NB4 (cell line): ENCODE results near the gene TACC2.

ENCODE experiments used
- DNase-seq: peaks from one replicate; pipeline ENCODE4 v3.0.0; 2010; ENCODE audit warnings: low read depth
- H3K4me3 ChIP-seq: one replicate; pipeline ENCODE4 v1.5.1; 2011; ENCODE audit warnings: mild to moderate bottlenecking, low read depth, low read length, moderate library complexity
- MYC ChIP-seq: IDR thresholded peaks from 2 replicates; pipeline ENCODE4 v1.6.1; 2011; ENCODE audit warnings: low read depth, low read length
- POLR2A ChIP-seq: IDR thresholded peaks from 2 replicates; pipeline ENCODE4 v1.6.1; 2011; ENCODE audit warnings: mild to moderate bottlenecking; ENCODE audit not compliant: insufficient read length; ENCODE audit errors: extremely low read depth
- TF ChIP-seq, protein P1 (sequence below): IDR thresholded peaks from one replicate; pipeline ENCODE4 v1.5.1; 2012; ENCODE audit warnings: low read depth, low read length
- TF ChIP-seq, protein P2 (sequence below): IDR thresholded peaks from 2 replicates; pipeline ENCODE4 v1.6.1; 2011; ENCODE audit warnings: low read depth, low read length

The TACC2 gene

DNA sequence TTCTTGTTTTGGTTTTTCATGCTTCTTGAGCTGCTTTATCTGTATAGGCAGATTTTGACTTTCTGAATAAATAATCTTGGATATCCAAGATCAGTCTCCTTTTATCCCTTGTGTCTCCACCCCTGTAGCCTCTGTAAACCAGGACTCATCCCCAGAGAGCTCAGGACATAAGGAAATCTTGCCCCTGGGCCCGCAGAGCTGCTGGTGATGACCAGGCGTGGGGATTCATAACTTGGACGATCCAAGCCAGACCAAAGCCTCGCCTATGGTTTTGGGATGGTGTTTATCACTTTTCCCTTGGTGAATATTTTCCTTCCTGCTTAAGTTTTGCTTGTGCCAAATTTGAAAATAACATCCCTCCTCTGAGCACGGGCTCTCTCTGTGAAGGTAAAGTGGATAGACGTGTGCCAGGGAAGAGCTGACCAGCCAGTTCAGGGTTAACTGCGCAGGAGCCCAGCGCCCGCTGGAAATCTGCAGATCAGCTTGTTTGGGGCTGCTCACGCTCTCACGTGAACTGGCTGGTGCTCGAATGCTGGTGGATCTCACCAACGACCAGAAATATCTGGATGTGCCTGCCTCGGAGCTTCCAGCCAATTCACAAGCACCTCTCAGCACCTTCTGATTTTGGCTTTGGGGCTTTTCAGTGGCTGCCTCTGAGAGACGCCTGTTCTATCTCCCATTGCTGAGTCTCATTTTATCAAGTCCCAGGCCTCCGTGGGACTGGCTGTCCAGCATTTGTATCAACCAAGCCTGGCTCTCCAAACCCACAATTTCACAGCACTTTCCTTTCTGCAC lies 150.1 kb downstream of the TACC2 start:
- no peak for DNase-seq
- TF ChIP-seq, protein P1, sequence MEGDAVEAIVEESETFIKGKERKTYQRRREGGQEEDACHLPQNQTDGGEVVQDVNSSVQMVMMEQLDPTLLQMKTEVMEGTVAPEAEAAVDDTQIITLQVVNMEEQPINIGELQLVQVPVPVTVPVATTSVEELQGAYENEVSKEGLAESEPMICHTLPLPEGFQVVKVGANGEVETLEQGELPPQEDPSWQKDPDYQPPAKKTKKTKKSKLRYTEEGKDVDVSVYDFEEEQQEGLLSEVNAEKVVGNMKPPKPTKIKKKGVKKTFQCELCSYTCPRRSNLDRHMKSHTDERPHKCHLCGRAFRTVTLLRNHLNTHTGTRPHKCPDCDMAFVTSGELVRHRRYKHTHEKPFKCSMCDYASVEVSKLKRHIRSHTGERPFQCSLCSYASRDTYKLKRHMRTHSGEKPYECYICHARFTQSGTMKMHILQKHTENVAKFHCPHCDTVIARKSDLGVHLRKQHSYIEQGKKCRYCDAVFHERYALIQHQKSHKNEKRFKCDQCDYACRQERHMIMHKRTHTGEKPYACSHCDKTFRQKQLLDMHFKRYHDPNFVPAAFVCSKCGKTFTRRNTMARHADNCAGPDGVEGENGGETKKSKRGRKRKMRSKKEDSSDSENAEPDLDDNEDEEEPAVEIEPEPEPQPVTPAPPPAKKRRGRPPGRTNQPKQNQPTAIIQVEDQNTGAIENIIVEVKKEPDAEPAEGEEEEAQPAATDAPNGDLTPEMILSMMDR, result no peak
- TF ChIP-seq POLR2A, result no peak
- no peak for TF ChIP-seq MYC
- TF ChIP-seq, protein P2, sequence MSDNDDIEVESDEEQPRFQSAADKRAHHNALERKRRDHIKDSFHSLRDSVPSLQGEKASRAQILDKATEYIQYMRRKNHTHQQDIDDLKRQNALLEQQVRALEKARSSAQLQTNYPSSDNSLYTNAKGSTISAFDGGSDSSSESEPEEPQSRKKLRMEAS, result no peak
- H3K4me3 ChIP-seq, result no peak overlapping the region

DNA sequence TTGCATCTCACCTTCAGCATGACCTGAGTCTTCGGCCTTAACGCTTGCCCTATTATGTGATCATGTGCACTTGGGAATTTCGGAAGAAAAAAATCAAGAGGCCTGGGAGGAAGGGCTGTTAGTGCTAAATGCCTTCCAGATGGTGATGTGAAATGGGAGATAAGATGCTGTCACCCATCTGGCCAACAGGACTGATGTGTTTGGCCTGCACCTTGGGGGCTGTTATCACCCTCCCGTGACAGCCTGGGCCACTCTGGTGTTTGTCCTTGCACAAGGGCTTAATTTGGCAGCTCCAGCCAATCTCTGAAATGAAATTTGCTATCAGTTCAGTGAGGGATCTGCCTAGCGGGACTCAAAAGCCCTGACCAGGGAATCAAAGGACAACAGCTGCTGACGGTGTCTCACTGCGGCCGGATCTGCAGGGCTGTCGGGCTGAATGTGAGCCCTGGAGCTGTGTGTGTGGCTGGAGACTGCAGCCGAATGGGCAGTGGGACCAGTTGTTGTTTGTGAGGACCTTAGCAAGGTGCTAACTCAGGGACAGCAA lies 150.7 kb downstream of the TACC2 start:
- TF ChIP-seq MYC (no peak), POLR2A (no peak)
- TF ChIP-seq, protein P1, result no peak
- TF ChIP-seq, protein P2, result no peak
- DNase-seq, result no peak
- no peak overlapping the region for H3K4me3 ChIP-seq

DNA sequence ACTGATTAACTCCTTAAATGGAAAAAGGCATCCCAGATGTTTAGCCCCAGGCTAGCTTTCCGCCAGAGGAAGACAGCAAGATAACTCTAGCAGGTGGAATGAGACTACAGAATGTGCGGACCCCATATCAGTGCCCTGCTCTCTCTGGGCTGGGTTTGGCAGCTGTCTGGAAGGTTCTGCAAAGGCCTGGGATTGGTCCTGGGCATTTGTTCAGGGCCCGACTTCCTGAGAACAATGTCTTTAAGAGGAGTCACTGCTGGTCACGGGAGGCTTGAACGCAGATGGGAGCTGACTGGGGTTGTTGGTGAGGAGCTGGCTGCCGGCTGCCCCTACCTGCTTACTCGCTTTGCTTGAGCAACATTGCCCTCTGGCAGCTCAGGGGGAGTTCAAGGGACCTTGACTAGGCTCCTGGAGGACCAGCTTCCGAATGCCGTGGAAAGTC lies 151.5 kb downstream of the TACC2 start:
- TF ChIP-seq, protein P1, result no peak
- TF ChIP-seq, protein P2, result no peak
- TF ChIP-seq POLR2A, result no peak
- TF ChIP-seq MYC, result no peak
- no peak overlapping the region for H3K4me3 ChIP-seq
- peak; percentile 62 for DNase-seq

DNA sequence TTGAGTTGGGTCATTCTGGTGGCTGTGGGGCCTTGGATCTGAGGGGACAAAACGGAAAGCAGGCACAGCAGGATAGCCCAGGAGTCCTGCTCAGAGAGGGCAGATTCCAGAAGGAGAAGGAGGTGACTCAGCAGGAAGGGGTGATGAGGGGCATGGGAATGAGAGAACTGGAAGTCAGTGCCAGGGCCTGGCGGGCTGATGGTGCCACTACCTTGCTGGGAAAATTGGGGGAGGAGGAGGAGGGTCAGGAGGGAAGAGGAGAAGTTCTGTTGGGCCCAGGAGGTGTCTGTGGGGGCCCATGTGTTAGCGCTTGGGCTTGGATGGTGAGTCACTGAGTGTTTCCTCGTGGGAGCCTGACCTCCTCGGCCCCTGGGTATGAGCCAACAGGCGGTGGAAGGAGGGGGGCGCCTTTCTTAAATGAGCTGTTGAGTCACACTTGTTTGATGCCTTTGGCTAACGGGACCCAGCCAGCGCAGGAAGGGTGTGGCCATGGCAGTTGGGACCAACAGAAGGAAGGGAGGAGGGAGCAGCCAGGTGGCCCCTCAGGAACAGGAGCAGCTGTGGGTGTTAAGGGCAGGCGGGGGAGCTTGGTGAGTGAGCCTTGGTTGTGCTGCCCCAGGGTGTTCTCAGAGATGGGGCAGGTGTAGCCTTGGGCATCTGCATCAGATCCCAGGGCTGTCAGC lies 152.1 kb downstream of the TACC2 start:
- DNase-seq, result peak; percentile 91
- no peak overlapping the region for H3K4me3 ChIP-seq
- TF ChIP-seq MYC (peak; percentile 73), POLR2A (no peak)
- TF ChIP-seq, protein P2, result peak; percentile 67
- TF ChIP-seq, protein P1, result no peak

DNA sequence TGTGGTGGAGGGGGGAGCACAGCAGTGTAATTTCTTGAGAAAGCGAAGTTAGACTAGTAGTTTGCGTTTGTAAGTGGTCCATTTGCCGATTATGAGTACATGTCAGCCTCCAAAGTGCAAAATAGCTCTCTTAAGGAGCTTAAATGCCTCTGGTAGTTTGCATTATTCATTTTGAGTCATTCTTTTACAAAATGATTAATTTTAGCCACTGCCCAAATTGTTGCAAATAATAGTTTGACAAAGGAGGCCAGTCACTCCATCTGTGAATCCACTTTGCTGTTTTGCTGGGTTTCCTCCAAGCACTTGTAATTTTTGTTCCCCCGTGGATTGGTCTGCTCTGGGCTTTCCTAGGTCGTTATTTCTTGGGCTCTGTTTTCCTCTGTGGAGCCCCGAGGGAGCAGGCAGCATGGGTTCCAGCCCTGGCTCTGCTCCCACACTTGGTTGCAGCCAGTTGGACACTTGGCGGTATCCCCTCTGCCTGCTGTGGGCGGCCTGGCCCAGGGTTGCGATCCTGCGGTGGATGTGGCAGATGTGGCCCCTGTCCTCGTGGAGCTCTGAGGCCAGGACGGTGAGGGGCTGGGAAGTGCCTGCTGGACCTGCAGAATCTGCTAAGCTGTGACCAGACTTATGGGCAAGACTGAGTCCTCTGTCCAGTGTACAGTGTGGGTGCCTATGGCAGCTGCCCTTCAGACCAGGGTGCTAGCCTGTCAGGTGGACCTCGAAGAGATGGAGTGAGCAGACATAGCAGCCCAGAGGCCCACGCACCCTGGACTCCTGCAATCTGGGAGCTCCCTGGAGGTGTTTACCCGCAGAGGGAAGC lies 153.1 kb downstream of the TACC2 start:
- TF ChIP-seq, protein P1, result no peak
- no peak for TF ChIP-seq MYC
- TF ChIP-seq, protein P2, result no peak
- TF ChIP-seq POLR2A, result no peak
- no peak overlapping the region for H3K4me3 ChIP-seq
- no peak for DNase-seq
